Measurements from ENCODE around the gene GALNT2.

DNA sequence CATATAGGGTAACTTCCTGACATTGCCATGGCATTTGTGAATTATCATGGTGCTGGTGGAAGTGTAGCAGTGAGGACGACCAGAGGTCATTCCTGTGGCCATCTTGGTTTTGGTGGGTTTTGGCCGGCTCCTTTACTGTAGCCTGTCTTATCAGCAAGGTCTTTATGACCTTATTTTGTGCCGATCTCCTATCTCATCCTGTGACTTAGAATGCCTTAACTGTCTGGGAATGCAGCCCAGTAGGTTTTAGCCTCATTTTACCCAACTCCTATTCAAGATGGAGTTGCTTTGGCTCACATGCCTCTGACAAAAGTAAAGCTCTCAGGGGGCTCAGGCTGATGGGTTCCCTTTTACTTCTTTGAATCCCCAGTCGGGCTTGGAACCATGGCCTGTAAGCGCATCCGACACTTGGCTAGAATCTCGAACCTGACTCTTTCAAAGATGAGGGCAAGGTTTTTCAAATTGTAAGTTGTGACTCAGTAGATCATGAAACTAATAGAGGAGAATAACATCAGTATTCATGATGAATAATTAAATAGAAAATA lies 85.0 kb downstream of the GALNT2 start:
- TF ChIP-seq CTCF (IDR thresholded peaks at IDR 0.05; ENCODE audit: poor library complexity) = no peak
- no peak for TF ChIP-seq EZH2phosphoT487 (IDR thresholded peaks at IDR 0.05; ENCODE audit: low read depth, severe bottlenecking, unreplicated experiment)
- TF ChIP-seq EZH2 (IDR thresholded peaks at IDR 0.05; ENCODE audit: borderline replicate concordance) = no peak
